SU-DHL-6 (cell line): ENCODE measurements around the gene TWNK.
A peak's percentile ranks its signal among the peaks of the same experiment; 100 is the strongest.

Source experiments
- H2AFZ ChIP-seq: fragments of 200-600 bp; sonication (generic); 2 replicates; pipeline ENCODE4 v1.6.1; 2014; ENCODE audit warnings: low read depth, mild to moderate bottlenecking, moderate library complexity, mixed read lengths, antibody characterized with exemption, low read length; ENCODE audit not compliant: severe bottlenecking
- H3F3A ChIP-seq: fragments of 200-600 bp; shearing (Covaris generic); 2 replicates; pipeline ENCODE4 v1.6.0; 2016; ENCODE audit warnings: antibody characterized with exemption, mild to moderate bottlenecking; ENCODE audit not compliant: insufficient read depth
- H3K27ac ChIP-seq: fragments of 200-600 bp; sonication (generic); 2 replicates; pipeline ENCODE4 v1.5.1; 2016; ENCODE audit warnings: low read depth, mild to moderate bottlenecking, low read length, moderate library complexity, mixed read lengths
- H3K27me3 ChIP-seq: fragments of 200-600 bp; sonication (generic), shearing (Covaris generic); 2 replicates; pipeline ENCODE4 v1.6.0; 2014; ENCODE audit warnings: mild to moderate bottlenecking, low read length
- H3K36me3 ChIP-seq: fragments of 200-600 bp; sonication (generic); 2 replicates; pipeline ENCODE4 v1.6.1; 2014; ENCODE audit warnings: mild to moderate bottlenecking, low read length, mixed read lengths
- H3K4me2 ChIP-seq: fragments of 300-600, 200-600 bp; shearing (Covaris generic), sonication (generic); 2 replicates; pipeline ENCODE4 v1.6.0; 2014; ENCODE audit warnings: low read length, low read depth, mild to moderate bottlenecking; ENCODE audit not compliant: poor library complexity, severe bottlenecking
- H3K4me3 ChIP-seq: fragments of 200-600 bp; sonication (generic); 2 replicates; pipeline ENCODE4 v1.5.1; 2014; ENCODE audit warnings: antibody characterized with exemption, low read length, mild to moderate bottlenecking, mixed read lengths; ENCODE audit not compliant: insufficient read depth, poor library complexity, severe bottlenecking
- H3K79me2 ChIP-seq: fragments of 200-600 bp; sonication (generic); 2 replicates; pipeline ENCODE4 v1.6.1; 2014; ENCODE audit warnings: mild to moderate bottlenecking, low read length, moderate library complexity; ENCODE audit not compliant: insufficient read depth
- H3K9ac ChIP-seq: fragments of 200-600 bp; sonication (generic); 2 replicates; pipeline ENCODE4 v1.7.0; 2014; ENCODE audit warnings: mild to moderate bottlenecking, low read length
- H3K9me2 ChIP-seq: fragments of 200-600 bp; sonication (generic); replicated peaks from 2 replicates; pipeline ENCODE4 v1.6.1; 2014; ENCODE audit warnings: low read length; ENCODE audit not compliant: insufficient read depth
- H3K9me3 ChIP-seq: fragments of 200-600 bp; sonication (generic); 2 replicates; pipeline ENCODE4 v1.6.1; 2014; ENCODE audit warnings: low read length, mixed read lengths; ENCODE audit not compliant: insufficient read depth
- H4K20me1 ChIP-seq: fragments of 200-600 bp; sonication (generic); 2 replicates; pipeline ENCODE4 v1.6.1; 2014; ENCODE audit warnings: low read depth, mild to moderate bottlenecking, antibody characterized with exemption, low read length, moderate library complexity, mixed read lengths
- EZH2phosphoT487 ChIP-seq: fragments of 200-600 bp; sonication (generic), shearing (Covaris generic); conservative IDR thresholded peaks from 2 replicates; pipeline ENCODE4 v1.6.1; 2018; ENCODE audit warnings: mild to moderate bottlenecking, antibody characterized with exemption, low read length, moderate library complexity, mixed read lengths
- TF ChIP-seq, protein P1 (sequence below): fragments of 200-600 bp; sonication (generic); IDR thresholded peaks from one replicate; pipeline ENCODE4 v1.5.1; 2017; ENCODE audit warnings: antibody characterized with exemption, mild to moderate bottlenecking, low read length, moderate library complexity; ENCODE audit not compliant: insufficient read depth, poor library complexity, severe bottlenecking

TWNK gene

DNA sequence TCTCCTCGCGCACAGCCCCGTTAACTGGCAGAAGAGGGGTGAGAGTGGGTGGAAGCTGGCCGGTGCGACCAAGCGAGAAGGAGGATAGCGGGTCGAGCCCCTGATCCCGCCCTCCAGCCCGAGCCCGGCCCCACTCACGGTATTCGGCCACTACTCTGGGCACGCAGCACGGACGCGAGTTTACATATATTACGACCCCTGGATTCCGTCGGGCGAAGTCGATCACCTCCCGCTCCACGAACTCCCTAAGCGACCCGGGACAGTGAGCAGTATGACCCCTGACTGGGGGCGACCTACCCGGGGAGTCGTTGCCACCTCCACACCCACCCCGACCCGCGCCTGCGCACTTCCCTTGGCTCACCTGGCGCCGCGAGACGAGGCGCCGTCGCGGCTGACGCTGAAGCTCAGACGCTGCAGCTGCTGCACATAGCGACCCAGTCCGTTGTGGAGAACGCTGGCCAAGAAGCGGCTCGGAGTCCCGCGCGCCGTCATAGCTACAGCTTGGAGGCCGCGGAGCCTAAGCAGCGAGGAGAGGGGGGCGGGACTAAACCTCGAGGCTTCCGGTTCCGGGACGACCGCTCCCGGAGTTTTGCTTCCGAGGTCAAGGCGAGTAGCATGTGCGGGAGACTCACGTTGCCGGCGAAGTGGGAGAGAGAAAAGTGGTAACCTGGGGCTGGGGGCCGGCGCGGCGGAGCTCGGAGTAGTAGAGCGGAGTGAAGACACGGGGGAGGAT, at the start of gene TWNK, which contains the start of gene MRPL43:
TWNK (plus strand) TSS at position 592 of the 733 bp plus-strand sequence. CDS start 668 bp downstream, outside the sequence.
MRPL43 (minus strand) TSS at position 546 of the 733 bp plus-strand sequence; CDS start at position 492, 54 bp downstream.
- peaks cover 44% of the 10 kb centered on the region for H3K79me2 ChIP-seq
- TF ChIP-seq, protein P1, sequence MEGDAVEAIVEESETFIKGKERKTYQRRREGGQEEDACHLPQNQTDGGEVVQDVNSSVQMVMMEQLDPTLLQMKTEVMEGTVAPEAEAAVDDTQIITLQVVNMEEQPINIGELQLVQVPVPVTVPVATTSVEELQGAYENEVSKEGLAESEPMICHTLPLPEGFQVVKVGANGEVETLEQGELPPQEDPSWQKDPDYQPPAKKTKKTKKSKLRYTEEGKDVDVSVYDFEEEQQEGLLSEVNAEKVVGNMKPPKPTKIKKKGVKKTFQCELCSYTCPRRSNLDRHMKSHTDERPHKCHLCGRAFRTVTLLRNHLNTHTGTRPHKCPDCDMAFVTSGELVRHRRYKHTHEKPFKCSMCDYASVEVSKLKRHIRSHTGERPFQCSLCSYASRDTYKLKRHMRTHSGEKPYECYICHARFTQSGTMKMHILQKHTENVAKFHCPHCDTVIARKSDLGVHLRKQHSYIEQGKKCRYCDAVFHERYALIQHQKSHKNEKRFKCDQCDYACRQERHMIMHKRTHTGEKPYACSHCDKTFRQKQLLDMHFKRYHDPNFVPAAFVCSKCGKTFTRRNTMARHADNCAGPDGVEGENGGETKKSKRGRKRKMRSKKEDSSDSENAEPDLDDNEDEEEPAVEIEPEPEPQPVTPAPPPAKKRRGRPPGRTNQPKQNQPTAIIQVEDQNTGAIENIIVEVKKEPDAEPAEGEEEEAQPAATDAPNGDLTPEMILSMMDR, result no peak
- TF ChIP-seq EZH2phosphoT487, result no peak
- H4K20me1 ChIP-seq, result no peaks in the 10 kb centered on the region
- no peaks in the 10 kb centered on the region for H3K9me3 ChIP-seq
- no peaks in the 10 kb centered on the region for H3K9me2 ChIP-seq
- H3K36me3 ChIP-seq, result no peaks in the 10 kb centered on the region
- peak within 1 kb of the TSS; percentile 77 for H3K9ac ChIP-seq
- no peaks in the 10 kb centered on the region for H3K27me3 ChIP-seq
- H3K4me3 ChIP-seq, result peak within 1 kb of the TSS; percentile 99
- H3K4me2 ChIP-seq, result peak within 1 kb of the TSS; percentile 92
- peak within 1 kb of the TSS; percentile 78 for H3K27ac ChIP-seq
- H2AFZ ChIP-seq, result peak within 1 kb of the TSS; percentile 88
- H3F3A ChIP-seq, result no peaks in the 10 kb centered on the region; the same call in 1 of the 2 replicates

GRCh38 chr10:100939763-100940344, 47.5 kb upstream of the TWNK start:
- TF ChIP-seq EZH2phosphoT487, result no peak
- TF ChIP-seq, protein P1, result no peak
- H4K20me1 ChIP-seq, result no peaks in the 10 kb centered on the region
- H3F3A ChIP-seq, result peaks cover 3% of the 10 kb centered on the region; the same call in 1 of the 2 replicates
- H3K4me2 ChIP-seq, result no peak overlapping the region
- H3K27me3 ChIP-seq, result no peaks in the 10 kb centered on the region
- H3K36me3 ChIP-seq, result peaks cover 40% of the 10 kb centered on the region
- H3K9me2 ChIP-seq, result no peaks in the 10 kb centered on the region
- H2AFZ ChIP-seq, result no peak overlapping the region
- H3K9ac ChIP-seq, result no peak overlapping the region
- H3K4me3 ChIP-seq, result no peak overlapping the region
- no peaks in the 10 kb centered on the region for H3K9me3 ChIP-seq
- H3K27ac ChIP-seq, result no peak overlapping the region
- H3K79me2 ChIP-seq, result no peaks in the 10 kb centered on the region

GRCh38 chr10:100942229-100942628, 45.1 kb upstream of the TWNK start:
- Histone ChIP-seq H3K9ac (no peak overlapping the region), H4K20me1 (no peaks in the 10 kb centered on the region), H3K27me3 (no peaks in the 10 kb centered on the region), H3K4me3 (no peak overlapping the region), H3K79me2 (no peaks in the 10 kb centered on the region), H3K36me3 (peaks cover 62% of the 10 kb centered on the region), H3K9me2 (no peaks in the 10 kb centered on the region), H3K4me2 (no peak overlapping the region), H3F3A (peaks cover 9% of the 10 kb centered on the region; the same call in 1 of the 2 replicates), H3K27ac (no peak overlapping the region), H3K9me3 (no peaks in the 10 kb centered on the region), H2AFZ (no peak overlapping the region)
- TF ChIP-seq, protein P1, result no peak
- no peak for TF ChIP-seq EZH2phosphoT487
